ENCODE data around the gene KIF16B. TPM values are rescaled to one million over a fixed set of nuclear protein-coding genes. Genes with fewer than 3 reads are reported as not detected.

The KIF16B gene
- total RNA-seq, 6 donors from 2014 or later: 18.4 to 114 (median 26.3) TPM

GRCh38 chr20:16367948-16368560, 205.2 kb downstream of the KIF16B start:
- Histone ChIP-seq H3K36me3 (peaks cover 0 to 45% (median 4%) of the 10 kb centered on the region in 4 donors), H3K27ac (no peak overlapping the region), H3K4me1 (no peaks in the 10 kb centered on the region), H3K4me3 (no peak overlapping the region), H3K27me3 (no peaks in the 10 kb centered on the region), H3K9me3 (no peaks in the 10 kb centered on the region)
- ATAC-seq (ENCODE audit: low FRiP score in 2 of 2) (no peak), DNase-seq (peak in 1 of 2 donors; percentile 39)
- WGBS, 2 donors: 95 to 96% methylated on average over 12 to 14 of the region's 14 CpGs
- TF ChIP-seq POLR2AphosphoS5 (IDR thresholded peaks at IDR 0.05) (no peak), EP300 (IDR thresholded peaks at IDR 0.05) (no peak), POLR2A (IDR thresholded peaks at IDR 0.05) (no peak), CTCF (IDR thresholded peaks at IDR 0.05) (no peak)

- Histone ChIP-seq H3K27ac (no peak overlapping the region), H3K4me1 (no peaks in the 10 kb centered on the region), H3K27me3 (no peaks in the 10 kb centered on the region), H3K36me3 (peaks cover 0 to 41% (median 4%) of the 10 kb centered on the region in 4 donors), H3K9me3 (no peaks in the 10 kb centered on the region), H3K4me3 (no peak overlapping the region)
- WGBS, 2 donors: 94% methylated on average over 5 of the region's 5 CpGs
- ATAC-seq (ENCODE audit: low FRiP score in 2 of 2): no peak
- DNase-seq: no peak
- TF ChIP-seq EP300 (IDR thresholded peaks at IDR 0.05) (no peak), CTCF (IDR thresholded peaks at IDR 0.05) (no peak), POLR2AphosphoS5 (IDR thresholded peaks at IDR 0.05) (no peak), POLR2A (IDR thresholded peaks at IDR 0.05) (no peak)
Observed at GRCh38 chr20:16366529-16366928, 206.7 kb downstream of the KIF16B start.

GRCh38 chr20:16364320-16364687, 208.9 kb downstream of the KIF16B start:
- Histone ChIP-seq H3K36me3 (peaks cover 0 to 32% (median 4%) of the 10 kb centered on the region in 4 donors), H3K4me1 (no peaks in the 10 kb centered on the region), H3K4me3 (no peak overlapping the region), H3K9me3 (no peaks in the 10 kb centered on the region), H3K27ac (no peak overlapping the region), H3K27me3 (no peaks in the 10 kb centered on the region)
- ATAC-seq (ENCODE audit: low FRiP score in 2 of 2) (no peak), DNase-seq (no peak)
- 79 to 92% methylated on average over 5 of the region's 5 CpGs for WGBS, 2 donors
- TF ChIP-seq EP300 (IDR thresholded peaks at IDR 0.05) (no peak), CTCF (IDR thresholded peaks at IDR 0.05) (no peak), POLR2AphosphoS5 (IDR thresholded peaks at IDR 0.05) (no peak), POLR2A (IDR thresholded peaks at IDR 0.05) (no peak)

- DNase-seq: no peak
- WGBS, 2 donors: 64 to 81% methylated on average over 5 of the region's 5 CpGs
Observed at GRCh38 chr20:16363506-16364319, 209.5 kb downstream of the KIF16B start.

More at GRCh38 chr20:16363506-16364319, 209.5 kb downstream of the KIF16B start:
- Histone ChIP-seq H3K9me3 (no peaks in the 10 kb centered on the region), H3K36me3 (peaks cover 0 to 26% (median 4%) of the 10 kb centered on the region in 4 donors), H3K27ac (no peak overlapping the region), H3K4me3 (no peak overlapping the region), H3K4me1 (no peaks in the 10 kb centered on the region), H3K27me3 (no peaks in the 10 kb centered on the region)
- no peak for TF ChIP-seq CTCF (IDR thresholded peaks at IDR 0.05)
- no peak for ATAC-seq (ENCODE audit: low FRiP score in 2 of 2)
